DND-41 (cell line): ENCODE measurements around the gene NFX1.
"Not testable (repeated sequence)": the region's sequence is repeated elsewhere in the genome, so short reads cannot be mapped to it uniquely, and the experiment has no call there.

Experiments
- CTCF ChIP-seq: IDR thresholded peaks from 2 replicates; pipeline ENCODE4 v1.5.1; 2012; ENCODE audit warnings: borderline replicate concordance, low read length, moderate library complexity, mild to moderate bottlenecking; ENCODE audit not compliant: poor library complexity, severe bottlenecking; ENCODE audit errors: extremely low read depth
- EZH2 ChIP-seq: IDR thresholded peaks from 3 replicates; pipeline ENCODE4 v1.6.1; 2012; ENCODE audit warnings: borderline replicate concordance, low read depth, mild to moderate bottlenecking, moderate library complexity, low read length, inconsistent platforms; ENCODE audit not compliant: severe bottlenecking

DNA sequence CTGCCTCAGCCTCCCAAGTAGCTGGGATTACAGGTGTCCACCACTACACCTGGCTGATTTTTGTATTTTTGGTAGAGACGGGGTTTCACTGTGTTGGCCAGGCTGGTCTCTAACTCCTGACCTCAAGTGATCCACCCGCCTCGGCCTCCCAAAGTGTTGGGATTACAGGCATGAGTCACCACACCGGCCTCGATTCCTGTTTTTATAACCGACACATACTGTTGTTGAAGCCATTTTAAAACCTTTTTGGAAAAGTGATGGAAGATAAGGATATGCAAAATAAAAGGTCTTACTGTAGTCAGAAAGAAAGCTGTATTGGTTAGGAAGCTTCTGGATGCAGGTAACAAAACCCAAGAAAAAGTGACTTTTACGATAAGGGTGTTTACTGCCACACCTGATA lies 42.6 kb downstream of the NFX1 start:
- TF ChIP-seq CTCF, EZH2: not testable (repeated sequence)
